Esophagus squamous epithelium (tissue), 5 donors: Measurements from ENCODE around the gene RBM47. TPM values are rescaled to one million over a fixed set of nuclear protein-coding genes. Genes with fewer than 3 reads are reported as not detected.
"Not testable (repeated sequence)": the region's sequence is repeated elsewhere in the genome, so short reads cannot be mapped to it uniquely, and the experiment has no call there.

Source experiments
- DNase-seq: peaks from one replicate; lab custom pipeline; 2025; lab: John Stamatoyannopoulos, UW
- H3K27ac ChIP-seq, 4 donors: fragments of 200-600 bp; sonication (generic); one replicate each; pipeline ENCODE4 v1.5.1; 2016 to 2019; ENCODE audit warnings: mild to moderate bottlenecking in 1 of 4
- H3K27me3 ChIP-seq, 4 donors: fragments of 200-600 bp; sonication (generic); 1 replicate in 3 of 4; 2 replicates in 1 of 4; pipeline versions ENCODE4 v1.5.1 to v1.6.0; 2017 to 2021; ENCODE audit warnings: antibody characterized with exemption in 1 of 4
- H3K36me3 ChIP-seq, 3 donors: fragments of 200-600 bp; sonication (generic); one replicate each; pipeline ENCODE4 v1.5.1; 2016 to 2019
- H3K4me1 ChIP-seq, 3 donors: fragments of 200-600 bp; sonication (generic); one replicate each; pipeline ENCODE4 v1.5.1; 2017 to 2019
- H3K4me3 ChIP-seq, 4 donors: fragments of 200-600 bp; sonication (generic); 1 replicate in 3 of 4; 2 replicates in 1 of 4; pipeline ENCODE4 v1.5.1; 2016 to 2019; ENCODE audit warnings: mild to moderate bottlenecking in 2 of 4, moderate library complexity in 1 of 4
- H3K9me3 ChIP-seq, 3 donors: fragments of 200-600 bp; sonication (generic); one replicate each; pipeline ENCODE4 v1.5.1; 2016 to 2019
- CTCF ChIP-seq, 6 experiments: fragments of 450-650 bp in 4 of 6; fragments of 200-600 bp in 2 of 6; sonication (generic) in 2 of 6; IDR thresholded peaks; one replicate each; pipeline ENCODE4 v1.5.1; 2016 to 2019; ENCODE audit warnings: antibody characterized with exemption in 6 of 6, mild to moderate bottlenecking in 4 of 6, moderate library complexity in 4 of 6
- POLR2A ChIP-seq, 4 donors: fragments of 450-650 bp; IDR thresholded peaks; one replicate each; pipeline ENCODE4 v1.6.1; 2017; ENCODE audit warnings: antibody characterized with exemption in 4 of 4, mild to moderate bottlenecking in 4 of 4, moderate library complexity in 3 of 4
- WGBS, 2 donors: methylation state at CpG; one replicate each; pipeline ENCODE4 v1.1.5; 2018; 5-methylcytosine and 5-hydroxymethylcytosine counted together
- intact Hi-C: fragments of 100-400 bp; cut with DNase I; formaldehyde crosslinking; loops from one replicate; pipeline ENCODE4 v1.15.0; 2022
- total RNA-seq, 4 donors: library from RNA; depleted of rRNA; stranded (reverse); fragments of >200 nt; gene quantifications; one replicate each; pipeline ENCODE4 v1.1.0, GENCODE V29; 2016
- donor health status: DM: yes; HTN: yes; CAD: no.

Gene RBM47
- total RNA-seq, 4 donors from 2014 or later: 94.6 to 197 (median 125) TPM

- 64 to 77% methylated on average over 6 of the region's 6 CpGs for WGBS, 2 donors
- H3K4me1 ChIP-seq: peaks cover 0 to 12% (median 0%) of the 10 kb centered on the region in 3 donors
- H3K27ac ChIP-seq: no peak overlapping the region
- H3K4me3 ChIP-seq: no peak overlapping the region
- TF ChIP-seq POLR2A (IDR thresholded peaks at IDR 0.05) (no peak), CTCF (IDR thresholded peaks at IDR 0.05) (no peak)
- no peaks in the 10 kb centered on the region for H3K27me3 ChIP-seq
- no peak for DNase-seq
- intact Hi-C loops: no loop called here
- no peaks in the 10 kb centered on the region for H3K9me3 ChIP-seq
- H3K36me3 ChIP-seq: peaks cover 18 to 88% (median 19%) of the 10 kb centered on the region in 3 donors
Measured at GRCh38 chr4:40434126-40434687, 195.5 kb downstream of the RBM47 start.

GRCh38 chr4:40432504-40432903 lies 197.2 kb downstream of the RBM47 start:
- TF ChIP-seq POLR2A (IDR thresholded peaks at IDR 0.05) (no peak), CTCF (IDR thresholded peaks at IDR 0.05) (no peak)
- Histone ChIP-seq H3K27ac (no peak overlapping the region), H3K4me1 (peaks cover 0 to 4% (median 0%) of the 10 kb centered on the region in 3 donors), H3K4me3 (no peak overlapping the region), H3K36me3 (peaks cover 5 to 91% (median 19%) of the 10 kb centered on the region in 3 donors), H3K9me3 (no peaks in the 10 kb centered on the region), H3K27me3 (no peaks in the 10 kb centered on the region)
- 99 to 100% methylated on average over 2 to 10 of the region's 10 CpGs for WGBS, 2 donors
- DNase-seq: no peak
- intact Hi-C loops: no loop called here

- H3K27me3 ChIP-seq, H3K4me3 ChIP-seq, H3K9me3 ChIP-seq, intact Hi-C loops, H3K4me1 ChIP-seq, DNase-seq, H3K27ac ChIP-seq: not testable (repeated sequence)
- H3K36me3 ChIP-seq: peaks cover 3 to 97% (median 10%) of the 10 kb centered on the region in 3 donors
- 91 to 93% methylated on average over 4 of the region's 4 CpGs for WGBS, 2 donors
Measured at GRCh38 chr4:40427871-40428270, 201.8 kb downstream of the RBM47 start.

- DNase-seq: no peak
- intact Hi-C loops: no loop called here
Measured at GRCh38 chr4:40427128-40427527, 202.5 kb downstream of the RBM47 start.

GRCh38 chr4:40425799-40426574 lies 203.7 kb downstream of the RBM47 start:
- no peak for TF ChIP-seq CTCF (IDR thresholded peaks at IDR 0.05)
- no peak for TF ChIP-seq POLR2A (IDR thresholded peaks at IDR 0.05)
- H3K9me3 ChIP-seq: no peaks in the 10 kb centered on the region
- no peak for DNase-seq
- H3K4me3 ChIP-seq: no peak overlapping the region
- intact Hi-C loops: no loop called here
- peaks cover 3 to 92% (median 5%) of the 10 kb centered on the region in 3 donors for H3K36me3 ChIP-seq
- H3K4me1 ChIP-seq: no peaks in the 10 kb centered on the region
- WGBS, 2 donors: 93% methylated on average over 19 to 20 of the region's 24 CpGs
- H3K27ac ChIP-seq: no peak overlapping the region
- no peaks in the 10 kb centered on the region for H3K27me3 ChIP-seq

More at GRCh38 chr4:40427128-40427527, 202.5 kb downstream of the RBM47 start:
- H3K36me3 ChIP-seq: peaks cover 3 to 97% (median 5%) of the 10 kb centered on the region in 3 donors
- no peaks in the 10 kb centered on the region for H3K9me3 ChIP-seq
- no peaks in the 10 kb centered on the region for H3K4me1 ChIP-seq
- H3K4me3 ChIP-seq: no peak overlapping the region
- H3K27ac ChIP-seq: no peak overlapping the region
- H3K27me3 ChIP-seq: no peaks in the 10 kb centered on the region
- 68 to 70% methylated on average over 3 of the region's 3 CpGs for WGBS, 2 donors
- TF ChIP-seq CTCF (IDR thresholded peaks at IDR 0.05) (no peak), POLR2A (IDR thresholded peaks at IDR 0.05) (no peak)
